Smooth muscle cell (in vitro differentiated cells): Measurements from ENCODE around the gene EN2. TPM values are rescaled to one million over a fixed set of nuclear protein-coding genes. Genes with fewer than 3 reads are reported as not detected.

ENCODE experiments used
- DNase-seq: peaks from one replicate; lab custom pipeline; 2025; ENCODE audit not compliant: unreplicated experiment; lab: John Stamatoyannopoulos, UW
- H2AFZ ChIP-seq: fragments of 200-600 bp; sonication (generic); 2 replicates; pipeline ENCODE4 v1.6.0; 2016; ENCODE audit warnings: antibody characterized with exemption, low read depth, mild to moderate bottlenecking
- H3F3A ChIP-seq: fragments of 200-600 bp; sonication (generic); 2 replicates; pipeline ENCODE4 v1.6.0; 2017; ENCODE audit warnings: antibody characterized with exemption, low read depth
- H3K27ac ChIP-seq: fragments of 200-600 bp; sonication (generic); 2 replicates; pipeline ENCODE4 v1.5.1; 2016; ENCODE audit warnings: low read depth, mild to moderate bottlenecking
- H3K27me3 ChIP-seq: fragments of 200-600 bp; sonication (generic); 2 replicates; pipeline ENCODE4 v1.6.1; 2016; ENCODE audit warnings: low read depth, mild to moderate bottlenecking
- H3K36me3 ChIP-seq: fragments of 200-600 bp; sonication (generic); 2 replicates; pipeline ENCODE4 v1.5.1; 2016; ENCODE audit warnings: low read depth
- H3K4me1 ChIP-seq: fragments of 200-600 bp; sonication (generic); 2 replicates; pipeline ENCODE4 v1.5.1; 2016; ENCODE audit warnings: low read depth
- H3K4me2 ChIP-seq: fragments of 200-600 bp; sonication (generic); 2 replicates; pipeline ENCODE4 v1.6.0; 2016; ENCODE audit warnings: mild to moderate bottlenecking
- H3K4me3 ChIP-seq: fragments of 200-600 bp; sonication (generic); 2 replicates; pipeline ENCODE4 v1.5.1; 2016; ENCODE audit warnings: mild to moderate bottlenecking
- H3K79me2 ChIP-seq: fragments of 200-600 bp; sonication (generic); 2 replicates; pipeline ENCODE4 v1.6.0; 2016; ENCODE audit warnings: low read depth, mild to moderate bottlenecking
- H3K9ac ChIP-seq: fragments of 200-600 bp; sonication (generic); 2 replicates; pipeline ENCODE4 v1.6.0; 2016; ENCODE audit warnings: low read depth
- H3K9me3 ChIP-seq: fragments of 200-600 bp; sonication (generic); replicated peaks from 2 replicates; pipeline ENCODE4 v1.5.1; 2016; ENCODE audit warnings: low read depth
- H4K20me1 ChIP-seq: fragments of 200-600 bp; sonication (generic); 2 replicates; pipeline ENCODE4 v1.6.0; 2016; ENCODE audit warnings: low read depth
- WGBS: methylation state at CpG from one replicate; pipeline ENCODE4 v1.1.7; 2016; ENCODE audit warnings: low lambda C conversion rate; 5-methylcytosine and 5-hydroxymethylcytosine counted together
- polyA plus RNA-seq: library from polyadenylated mRNA; unstranded; fragments of >200 nt; fragmentation: Nextera tagmentation; extraction: Ambion mirVana; gene quantifications from 2 replicates; pipeline ENCODE4 v1.2.1, GENCODE V29; 2016
- total RNA-seq: library from RNA; depleted of rRNA; stranded (reverse); fragments of >200 nt; gene quantifications from 2 replicates; pipeline ENCODE4 v1.2.3, GENCODE V29; 2014
- TF ChIP-seq, protein P1 (sequence below): fragments of 200-600 bp; sonication (generic); IDR thresholded peaks from 2 replicates; pipeline ENCODE4 v1.5.1; 2017; ENCODE audit warnings: borderline replicate concordance, mild to moderate bottlenecking, antibody characterized with exemption; ENCODE audit not compliant: insufficient read depth, poor library complexity, severe bottlenecking

The EN2 gene
- total and polyA plus RNA-seq, 2 experiments from 2014 or later, result not detected

DNA sequence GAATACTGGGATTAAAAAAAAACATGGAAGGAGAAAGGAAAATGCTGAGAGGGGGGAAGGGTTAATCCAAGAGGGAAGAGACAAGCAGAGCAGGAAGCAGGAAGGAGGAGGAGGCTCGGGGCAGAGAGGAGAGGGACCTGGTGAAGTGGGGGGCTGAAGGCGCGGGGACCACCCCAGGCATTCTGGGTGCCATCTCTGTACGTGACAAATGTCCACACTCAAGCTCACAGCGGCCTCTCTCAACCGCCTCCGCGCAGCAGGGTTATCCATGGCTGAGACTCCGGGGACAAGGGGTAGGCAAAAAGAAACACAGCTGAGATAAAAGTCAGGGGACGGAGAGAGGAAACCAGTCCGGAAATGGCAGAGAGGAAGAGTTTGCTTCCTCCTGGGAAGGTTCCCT, 33.9 kb downstream of the EN2 start:
- no peaks in the 10 kb centered on the region for H3F3A ChIP-seq
- H3K27ac ChIP-seq, result no peak overlapping the region
- H3K4me3 ChIP-seq, result no peak overlapping the region
- H3K36me3 ChIP-seq, result no peaks in the 10 kb centered on the region
- no peaks in the 10 kb centered on the region for H3K79me2 ChIP-seq
- peaks cover 17% of the 10 kb centered on the region for H3K27me3 ChIP-seq
- TF ChIP-seq, protein P1, sequence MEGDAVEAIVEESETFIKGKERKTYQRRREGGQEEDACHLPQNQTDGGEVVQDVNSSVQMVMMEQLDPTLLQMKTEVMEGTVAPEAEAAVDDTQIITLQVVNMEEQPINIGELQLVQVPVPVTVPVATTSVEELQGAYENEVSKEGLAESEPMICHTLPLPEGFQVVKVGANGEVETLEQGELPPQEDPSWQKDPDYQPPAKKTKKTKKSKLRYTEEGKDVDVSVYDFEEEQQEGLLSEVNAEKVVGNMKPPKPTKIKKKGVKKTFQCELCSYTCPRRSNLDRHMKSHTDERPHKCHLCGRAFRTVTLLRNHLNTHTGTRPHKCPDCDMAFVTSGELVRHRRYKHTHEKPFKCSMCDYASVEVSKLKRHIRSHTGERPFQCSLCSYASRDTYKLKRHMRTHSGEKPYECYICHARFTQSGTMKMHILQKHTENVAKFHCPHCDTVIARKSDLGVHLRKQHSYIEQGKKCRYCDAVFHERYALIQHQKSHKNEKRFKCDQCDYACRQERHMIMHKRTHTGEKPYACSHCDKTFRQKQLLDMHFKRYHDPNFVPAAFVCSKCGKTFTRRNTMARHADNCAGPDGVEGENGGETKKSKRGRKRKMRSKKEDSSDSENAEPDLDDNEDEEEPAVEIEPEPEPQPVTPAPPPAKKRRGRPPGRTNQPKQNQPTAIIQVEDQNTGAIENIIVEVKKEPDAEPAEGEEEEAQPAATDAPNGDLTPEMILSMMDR, result no peak
- H3K4me1 ChIP-seq, result peaks cover 6% of the 10 kb centered on the region
- no peak overlapping the region for H3K9ac ChIP-seq
- no peak for DNase-seq
- no peaks in the 10 kb centered on the region for H3K9me3 ChIP-seq
- H4K20me1 ChIP-seq, result no peaks in the 10 kb centered on the region
- no peak overlapping the region for H3K4me2 ChIP-seq
- 82% methylated on average over 10 of the region's 11 CpGs for WGBS
- H2AFZ ChIP-seq, result no peak overlapping the region

DNA sequence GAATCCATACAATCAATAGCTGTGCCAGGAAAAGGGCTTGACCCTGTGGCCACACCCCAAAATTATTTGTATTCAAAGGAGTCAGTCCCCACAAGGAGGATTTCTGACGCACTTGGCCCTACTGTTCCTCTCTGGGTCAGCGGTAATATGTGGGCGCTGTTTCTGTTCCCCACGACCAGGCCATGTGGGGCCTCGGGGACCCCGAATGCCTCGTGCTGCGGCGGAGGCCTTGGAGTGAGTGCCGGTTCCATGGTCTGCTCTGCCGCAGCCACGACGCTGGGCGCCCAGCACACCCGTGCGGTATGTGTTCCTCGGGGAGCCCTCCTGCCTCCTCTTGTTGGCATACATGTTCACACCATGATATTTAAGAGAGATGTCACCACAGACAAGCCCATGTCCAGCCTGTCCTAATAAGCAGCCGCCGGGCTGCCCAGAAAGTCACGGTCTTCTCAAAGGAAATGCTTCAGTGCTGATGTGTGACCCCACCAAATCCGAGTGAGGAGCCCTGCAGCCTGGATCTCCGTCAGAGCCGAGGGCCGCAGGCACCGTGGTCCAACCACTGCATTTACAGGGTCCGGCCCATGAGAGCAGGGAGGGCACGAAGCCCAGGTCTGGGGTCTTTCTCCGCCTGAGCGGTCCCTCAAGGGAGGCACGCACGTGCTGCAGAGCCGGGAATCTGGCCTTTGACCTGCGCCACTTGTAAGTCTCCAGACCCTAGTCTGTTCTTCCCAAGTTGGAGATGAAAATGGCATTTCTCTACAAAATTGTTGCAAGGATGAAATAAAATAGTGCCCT, 36.0 kb downstream of the EN2 start:
- 91% methylated on average over 32 of the region's 33 CpGs for WGBS
- Histone ChIP-seq H4K20me1 (no peaks in the 10 kb centered on the region), H3K9me3 (no peaks in the 10 kb centered on the region), H3K27ac (no peak overlapping the region), H3K79me2 (no peaks in the 10 kb centered on the region), H3K4me1 (peaks cover 6% of the 10 kb centered on the region), H3K4me3 (no peak overlapping the region), H2AFZ (no peak overlapping the region), H3K4me2 (no peak overlapping the region), H3F3A (no peaks in the 10 kb centered on the region), H3K27me3 (peaks cover 30% of the 10 kb centered on the region), H3K9ac (no peak overlapping the region), H3K36me3 (no peaks in the 10 kb centered on the region)
- no peak for DNase-seq
- TF ChIP-seq, protein P1, result no peak

DNA sequence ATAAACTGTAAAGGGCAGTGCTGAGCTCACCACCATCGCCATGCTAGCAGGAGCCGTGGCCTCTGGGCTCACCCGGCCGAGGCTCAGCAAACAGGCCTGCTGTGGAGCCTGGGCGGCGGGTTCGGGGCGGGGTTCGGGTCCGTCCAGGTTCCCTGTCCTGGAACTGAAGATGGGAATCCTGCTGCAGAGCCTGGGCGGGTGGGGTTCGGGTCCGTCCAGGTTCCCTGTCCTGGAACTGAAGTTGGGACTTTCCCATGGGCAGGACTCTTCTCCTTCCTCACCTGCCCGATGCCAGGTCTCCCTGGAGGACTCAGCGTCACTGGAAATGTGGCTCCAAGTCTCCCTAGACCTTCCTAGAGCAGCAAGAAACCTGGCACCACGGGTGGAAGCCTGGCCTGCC, 36.6 kb downstream of the EN2 start:
- H3K27ac ChIP-seq, result no peak overlapping the region
- no peak overlapping the region for H3K9ac ChIP-seq
- TF ChIP-seq, protein P1, result no peak
- no peaks in the 10 kb centered on the region for H3K79me2 ChIP-seq
- no peak overlapping the region for H2AFZ ChIP-seq
- no peaks in the 10 kb centered on the region for H3K9me3 ChIP-seq
- H3F3A ChIP-seq, result no peaks in the 10 kb centered on the region
- peaks cover 36% of the 10 kb centered on the region for H3K27me3 ChIP-seq
- H3K4me3 ChIP-seq, result no peak overlapping the region
- no peak for DNase-seq
- H4K20me1 ChIP-seq, result no peaks in the 10 kb centered on the region
- peaks cover 6% of the 10 kb centered on the region for H3K4me1 ChIP-seq
- H3K4me2 ChIP-seq, result no peak overlapping the region
- 91% methylated on average over 16 of the region's 16 CpGs for WGBS
- no peaks in the 10 kb centered on the region for H3K36me3 ChIP-seq
